Measurements from ENCODE around the gene KDM6B. TPM values are rescaled to one million over a fixed set of nuclear protein-coding genes. Genes with fewer than 3 reads are reported as not detected.

Gene KDM6B
- total and polyA plus RNA-seq, 7 donors = 2.8 to 26.0 (median 15.2) TPM

DNA sequence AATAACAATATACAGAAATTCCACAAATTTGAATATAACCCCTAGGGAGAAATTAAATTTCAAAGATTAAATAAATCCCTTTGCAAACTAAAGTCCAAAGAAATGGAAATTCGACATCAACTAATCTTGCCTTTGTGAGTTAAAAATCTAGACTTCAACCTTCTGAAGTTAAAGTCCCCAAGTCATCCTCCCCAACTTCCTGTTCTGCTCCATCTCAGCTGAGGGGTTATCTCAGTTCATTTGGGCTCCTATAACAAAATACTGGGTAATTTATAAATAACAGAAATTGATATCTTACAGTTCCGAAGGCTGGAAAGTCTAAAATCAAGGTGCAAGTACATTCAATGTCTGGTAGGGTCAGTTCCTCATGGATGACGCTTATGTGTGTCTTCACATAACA, 22.8 kb upstream of the KDM6B start:
- DNase-seq (no peak), ATAC-seq (no peak)
- intact Hi-C loops (cut with DNase I) = no loop called here
- Histone ChIP-seq H3K4me1 (no peaks in the 10 kb centered on the region), H3K4me3 (no peak overlapping the region), H3K27ac (no peak overlapping the region), H3K9me3 (no peaks in the 10 kb centered on the region), H3K27me3 (ENCODE audit: insufficient read depth in 3 of 3, low read length in 2 of 3) (peaks cover 0 to 11% (median 1%) of the 10 kb centered on the region in 3 donors), H3K36me3 (ENCODE audit: insufficient read depth in 1 of 2, low read depth in 1 of 2) (no peaks in the 10 kb centered on the region)
- WGBS, 3 donors = 74 to 87% (median 81%) methylated on average over 3 of the region's 3 CpGs
- TF ChIP-seq CTCF (IDR thresholded peaks at IDR 0.05) = no peak

DNA sequence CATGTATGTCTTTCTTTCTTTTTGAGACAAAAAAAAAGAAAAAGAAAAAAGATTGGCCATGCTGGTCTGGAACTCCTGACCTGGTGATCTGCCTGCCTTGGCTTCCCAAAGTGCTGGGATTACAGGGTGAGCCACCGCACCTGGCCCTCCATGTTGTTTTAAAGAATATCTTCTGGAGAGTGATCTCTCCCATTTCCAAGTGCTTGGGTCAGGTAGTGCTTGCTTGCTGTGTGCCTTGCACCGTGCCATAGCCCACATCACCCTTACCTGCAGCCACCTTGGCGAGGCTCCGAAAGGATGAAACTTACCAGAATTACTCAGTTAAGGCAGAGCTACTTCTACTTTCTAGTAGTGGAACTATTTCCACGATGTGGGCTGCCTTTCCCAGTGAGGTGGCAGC, 19.0 kb upstream of the KDM6B start:
- H3K4me3 ChIP-seq = no peak overlapping the region
- no peaks in the 10 kb centered on the region for H3K9me3 ChIP-seq
- no peak for DNase-seq
- no peak for TF ChIP-seq CTCF (IDR thresholded peaks at IDR 0.05)
- no peaks in the 10 kb centered on the region for H3K4me1 ChIP-seq
- H3K27me3 ChIP-seq (ENCODE audit: insufficient read depth in 3 of 3, low read length in 2 of 3) = no peaks in the 10 kb centered on the region
- ATAC-seq = no peak
- no peak overlapping the region for H3K27ac ChIP-seq
- intact Hi-C loops (cut with DNase I) = no loop called here
- no peaks in the 10 kb centered on the region for H3K36me3 ChIP-seq (ENCODE audit: insufficient read depth in 1 of 2, low read depth in 1 of 2)
- 83 to 89% (median 86%) methylated on average over 5 of the region's 5 CpGs for WGBS, 3 donors

DNA sequence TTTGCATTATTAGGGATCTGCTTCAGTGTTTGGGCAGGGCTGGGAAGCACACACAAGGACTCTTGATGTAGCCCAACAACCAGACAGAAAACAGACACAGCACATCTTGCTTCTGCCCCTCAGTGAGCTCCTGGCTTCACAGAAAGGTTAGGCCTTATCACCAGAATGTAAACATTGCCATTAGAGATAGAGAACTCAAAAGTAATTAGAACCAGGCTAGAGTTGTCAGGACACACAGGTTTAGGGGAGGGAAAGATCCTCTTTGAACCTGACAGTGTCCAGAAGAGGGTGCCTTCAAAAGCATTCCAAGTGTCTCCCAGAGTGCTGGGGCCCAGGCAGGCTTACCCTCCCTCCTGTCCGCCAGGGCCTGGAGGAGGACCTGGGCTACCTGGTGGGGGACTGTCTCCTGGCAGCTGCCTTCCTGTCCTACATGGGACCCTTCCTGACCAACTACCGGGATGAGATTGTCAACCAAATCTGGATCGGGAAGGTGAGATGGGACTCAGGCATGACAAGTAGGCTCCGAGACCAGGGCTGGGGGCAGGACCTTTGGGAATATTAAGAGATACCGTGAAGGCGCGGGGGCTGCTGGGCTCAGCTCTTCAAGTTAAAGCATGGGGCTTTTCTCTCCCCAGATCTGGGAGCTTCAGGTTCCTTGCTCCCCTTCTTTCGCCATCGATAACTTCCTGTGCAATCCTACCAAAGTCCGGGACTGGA, 16.9 kb upstream of the KDM6B start:
- WGBS, 3 donors = 80 to 83% (median 81%) methylated on average over 10 of the region's 10 CpGs

GRCh38 chr17:7817643-7817964, 16.4 kb upstream of the KDM6B start:
- TF ChIP-seq CTCF (IDR thresholded peaks at IDR 0.05) = no peak
- Histone ChIP-seq H3K4me3 (no peak overlapping the region), H3K27ac (no peak overlapping the region), H3K27me3 (ENCODE audit: insufficient read depth in 3 of 3, low read length in 2 of 3) (no peaks in the 10 kb centered on the region), H3K36me3 (ENCODE audit: insufficient read depth in 1 of 2, low read depth in 1 of 2) (no peaks in the 10 kb centered on the region), H3K9me3 (no peaks in the 10 kb centered on the region), H3K4me1 (no peaks in the 10 kb centered on the region)
- DNase-seq (no peak), ATAC-seq (no peak)
- 82 to 87% (median 85%) methylated on average over 9 of the region's 9 CpGs for WGBS, 3 donors
- intact Hi-C loops (cut with DNase I) = no loop called here

More for the DNA sequence above, 16.9 kb upstream of the KDM6B start:
- intact Hi-C loops (cut with DNase I) = no loop called here
- Histone ChIP-seq H3K9me3 (no peaks in the 10 kb centered on the region), H3K4me3 (no peak overlapping the region), H3K4me1 (no peaks in the 10 kb centered on the region), H3K27me3 (ENCODE audit: insufficient read depth in 3 of 3, low read length in 2 of 3) (no peaks in the 10 kb centered on the region), H3K27ac (no peak overlapping the region), H3K36me3 (ENCODE audit: insufficient read depth in 1 of 2, low read depth in 1 of 2) (no peaks in the 10 kb centered on the region)
- ATAC-seq (no peak), DNase-seq (no peak)
- TF ChIP-seq CTCF (IDR thresholded peaks at IDR 0.05) = no peak

GRCh38 chr17:7818026-7818425, 16.0 kb upstream of the KDM6B start:
- ATAC-seq = no peak
- Histone ChIP-seq H3K36me3 (ENCODE audit: insufficient read depth in 1 of 2, low read depth in 1 of 2) (no peaks in the 10 kb centered on the region), H3K27ac (no peak overlapping the region), H3K27me3 (ENCODE audit: insufficient read depth in 3 of 3, low read length in 2 of 3) (no peaks in the 10 kb centered on the region), H3K4me1 (no peaks in the 10 kb centered on the region), H3K4me3 (no peak overlapping the region), H3K9me3 (no peaks in the 10 kb centered on the region)
- no peak for TF ChIP-seq CTCF (IDR thresholded peaks at IDR 0.05)
- DNase-seq = no peak
- 76 to 85% (median 81%) methylated on average over 10 of the region's 10 CpGs for WGBS, 3 donors
- intact Hi-C loops (cut with DNase I) = no loop called here
